ENCODE measurements around the gene GPR146. TPM values are rescaled to one million over a fixed set of nuclear protein-coding genes. Genes with fewer than 3 reads are reported as not detected.

The GPR146 gene
- total and polyA plus RNA-seq, 2 donors (not counting 1 experiment from before 2014, with no cell fraction given) = 2.2 to 3.3 TPM

DNA sequence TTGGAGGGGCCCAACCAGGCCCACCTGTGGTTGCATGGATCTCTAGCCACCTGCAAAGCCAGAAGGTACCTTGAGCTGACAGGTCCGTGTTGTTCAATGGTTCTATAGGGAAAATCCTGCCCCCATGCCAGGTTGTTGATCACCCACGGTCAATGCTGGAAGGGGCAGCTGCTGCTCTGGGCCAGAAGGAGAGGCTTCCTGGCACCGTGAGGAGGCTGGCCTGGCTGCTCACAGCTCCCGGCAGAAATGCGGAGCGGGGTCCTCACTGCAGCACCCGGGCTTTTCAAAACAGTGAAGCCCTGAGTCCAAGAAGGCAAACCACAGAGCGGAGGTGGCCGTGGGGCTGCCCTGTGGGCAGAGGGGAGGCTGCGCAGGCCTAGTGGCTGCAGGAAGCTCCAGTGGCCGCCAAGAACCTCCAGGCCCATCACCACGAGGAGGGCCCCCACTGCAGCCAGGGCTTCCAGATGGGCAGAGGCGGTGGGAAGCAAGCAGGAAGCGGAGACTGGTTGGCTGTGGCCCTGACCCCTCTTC, 25.0 kb upstream of the GPR146 start:
- Histone ChIP-seq H3K4me1 (ENCODE audit: control insufficient read depth, extremely low read depth, insufficient read depth, low read length) (no peaks in the 10 kb centered on the region), H3K79me2 (ENCODE audit: control insufficient read depth, insufficient read depth, low read length) (peaks cover 8% of the 10 kb centered on the region), H3K27ac (ENCODE audit: insufficient read depth, low read length) (no peak overlapping the region), H4K20me1 (ENCODE audit: control insufficient read depth, extremely low read depth, insufficient read depth, low read length) (no peaks in the 10 kb centered on the region), H3K4me3 (replicated peaks in 1 of 4; ENCODE audit: control extremely low read depth in 1 of 4, insufficient read depth in 1 of 4, low read depth in 3 of 4, low read length in 4 of 4) (no peak overlapping the region), H2AFZ (ENCODE audit: low read length) (no peak overlapping the region), H3K9me3 (ENCODE audit: control insufficient read depth, insufficient read depth, low read depth, low read length) (no peaks in the 10 kb centered on the region), H3K36me3 (ENCODE audit: control insufficient read depth, insufficient read depth, low read length) (peaks cover 2% of the 10 kb centered on the region), H3K9ac (ENCODE audit: insufficient read depth, low read length) (no peak overlapping the region), H3K27me3 (ENCODE audit: control insufficient read depth, insufficient read depth, low read length) (no peaks in the 10 kb centered on the region), H3K4me2 (ENCODE audit: extremely low read depth, insufficient read depth, low read length) (no peak overlapping the region)
- TF ChIP-seq, protein P1, sequence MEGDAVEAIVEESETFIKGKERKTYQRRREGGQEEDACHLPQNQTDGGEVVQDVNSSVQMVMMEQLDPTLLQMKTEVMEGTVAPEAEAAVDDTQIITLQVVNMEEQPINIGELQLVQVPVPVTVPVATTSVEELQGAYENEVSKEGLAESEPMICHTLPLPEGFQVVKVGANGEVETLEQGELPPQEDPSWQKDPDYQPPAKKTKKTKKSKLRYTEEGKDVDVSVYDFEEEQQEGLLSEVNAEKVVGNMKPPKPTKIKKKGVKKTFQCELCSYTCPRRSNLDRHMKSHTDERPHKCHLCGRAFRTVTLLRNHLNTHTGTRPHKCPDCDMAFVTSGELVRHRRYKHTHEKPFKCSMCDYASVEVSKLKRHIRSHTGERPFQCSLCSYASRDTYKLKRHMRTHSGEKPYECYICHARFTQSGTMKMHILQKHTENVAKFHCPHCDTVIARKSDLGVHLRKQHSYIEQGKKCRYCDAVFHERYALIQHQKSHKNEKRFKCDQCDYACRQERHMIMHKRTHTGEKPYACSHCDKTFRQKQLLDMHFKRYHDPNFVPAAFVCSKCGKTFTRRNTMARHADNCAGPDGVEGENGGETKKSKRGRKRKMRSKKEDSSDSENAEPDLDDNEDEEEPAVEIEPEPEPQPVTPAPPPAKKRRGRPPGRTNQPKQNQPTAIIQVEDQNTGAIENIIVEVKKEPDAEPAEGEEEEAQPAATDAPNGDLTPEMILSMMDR (conservative IDR thresholded peaks at IDR 0.05 in 1 of 2, IDR thresholded peaks at IDR 0.05 in 1 of 2; ENCODE audit: low read depth in 1 of 2, low read length in 2 of 2) = no peak
- TF ChIP-seq EZH2 (IDR thresholded peaks at IDR 0.05; ENCODE audit: low read length, missing control alignments) = no peak
- DNase-seq (ENCODE audit: low read depth in 2 of 2) = no peak

DNA sequence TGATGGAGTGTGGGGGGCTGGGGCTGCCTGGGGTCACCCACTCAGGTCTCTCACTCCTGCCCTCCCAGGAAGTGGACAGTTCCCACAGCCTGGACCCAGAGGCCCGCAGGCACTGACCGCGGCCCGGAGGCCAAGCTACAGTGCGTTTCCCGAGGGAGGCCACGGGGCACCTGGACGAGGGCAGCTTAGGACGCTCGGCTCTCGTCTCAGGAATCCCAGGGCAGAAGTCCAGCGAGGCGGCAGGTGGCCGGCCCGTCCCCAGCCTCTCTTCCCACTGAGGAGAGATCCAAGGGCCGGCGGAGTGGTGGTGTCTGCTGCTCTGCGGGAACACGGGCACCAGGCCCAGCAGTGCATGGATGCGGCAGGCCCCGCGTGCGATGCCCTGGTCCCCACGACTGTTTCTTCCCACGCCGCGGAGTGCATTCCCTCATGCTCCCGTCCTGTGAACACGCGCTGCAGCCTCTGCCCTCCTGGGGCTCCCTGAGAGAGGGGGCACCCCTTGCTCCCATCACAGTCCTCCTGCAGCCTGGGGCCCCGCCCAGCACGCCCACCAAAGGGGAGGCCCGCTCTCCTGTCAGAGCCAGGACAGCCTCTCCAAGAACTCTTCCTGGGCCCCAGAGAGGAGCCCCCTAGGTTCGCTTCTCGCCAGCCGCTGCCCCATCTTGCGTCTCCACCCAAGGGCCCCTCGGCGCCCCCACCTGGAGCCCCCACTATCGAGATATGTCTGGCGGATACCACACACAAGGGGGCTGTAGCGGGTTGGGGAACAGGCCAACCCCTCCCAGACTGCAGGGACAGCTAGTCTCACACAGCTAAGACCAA, 24.3 kb upstream of the GPR146 start:
- H3K27ac ChIP-seq (ENCODE audit: insufficient read depth, low read length) = no peak overlapping the region
- H3K4me2 ChIP-seq (ENCODE audit: extremely low read depth, insufficient read depth, low read length) = no peak overlapping the region
- no peaks in the 10 kb centered on the region for H3K27me3 ChIP-seq (ENCODE audit: control insufficient read depth, insufficient read depth, low read length)
- H3K36me3 ChIP-seq (ENCODE audit: control insufficient read depth, insufficient read depth, low read length) = peaks cover 2% of the 10 kb centered on the region
- TF ChIP-seq, protein P1 (conservative IDR thresholded peaks at IDR 0.05 in 1 of 2, IDR thresholded peaks at IDR 0.05 in 1 of 2; ENCODE audit: low read depth in 1 of 2, low read length in 2 of 2) = no peak
- no peak for TF ChIP-seq EZH2 (IDR thresholded peaks at IDR 0.05; ENCODE audit: low read length, missing control alignments)
- no peaks in the 10 kb centered on the region for H3K4me1 ChIP-seq (ENCODE audit: control insufficient read depth, extremely low read depth, insufficient read depth, low read length)
- peaks cover 8% of the 10 kb centered on the region for H3K79me2 ChIP-seq (ENCODE audit: control insufficient read depth, insufficient read depth, low read length)
- H2AFZ ChIP-seq (ENCODE audit: low read length) = no peak overlapping the region
- no peaks in the 10 kb centered on the region for H4K20me1 ChIP-seq (ENCODE audit: control insufficient read depth, extremely low read depth, insufficient read depth, low read length)
- no peak for DNase-seq (ENCODE audit: low read depth in 2 of 2)
- no peak overlapping the region for H3K4me3 ChIP-seq (replicated peaks in 1 of 4; ENCODE audit: control extremely low read depth in 1 of 4, insufficient read depth in 1 of 4, low read depth in 3 of 4, low read length in 4 of 4)
- no peaks in the 10 kb centered on the region for H3K9me3 ChIP-seq (ENCODE audit: control insufficient read depth, insufficient read depth, low read depth, low read length)
- H3K9ac ChIP-seq (ENCODE audit: insufficient read depth, low read length) = no peak overlapping the region

DNA sequence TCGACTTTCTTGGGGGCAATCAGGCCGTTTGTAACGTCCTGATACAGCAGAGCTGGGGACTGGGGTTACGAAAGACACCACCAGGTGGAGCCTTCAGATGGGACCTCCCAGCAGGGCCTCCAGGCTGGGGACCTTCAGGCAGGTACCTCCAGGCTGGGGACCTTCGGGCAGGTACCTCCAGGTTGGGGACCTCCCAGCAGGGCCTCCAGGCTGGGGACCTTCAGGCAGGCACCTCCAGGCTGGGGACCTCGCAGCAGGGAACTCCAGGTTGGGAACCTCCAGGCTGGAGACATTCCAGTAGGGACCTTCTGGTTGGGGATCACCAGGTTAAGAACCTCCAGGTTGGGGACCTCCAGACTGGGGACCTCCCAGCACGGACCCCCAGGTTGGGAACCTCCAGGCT, 23.5 kb upstream of the GPR146 start:
- H3K79me2 ChIP-seq (ENCODE audit: control insufficient read depth, insufficient read depth, low read length) = peaks cover 16% of the 10 kb centered on the region
- H3K4me1 ChIP-seq (ENCODE audit: control insufficient read depth, extremely low read depth, insufficient read depth, low read length) = no peaks in the 10 kb centered on the region
- no peak overlapping the region for H3K9ac ChIP-seq (ENCODE audit: insufficient read depth, low read length)
- no peak for DNase-seq (ENCODE audit: low read depth in 2 of 2)
- no peaks in the 10 kb centered on the region for H4K20me1 ChIP-seq (ENCODE audit: control insufficient read depth, extremely low read depth, insufficient read depth, low read length)
- no peak overlapping the region for H3K27ac ChIP-seq (ENCODE audit: insufficient read depth, low read length)
- H3K36me3 ChIP-seq (ENCODE audit: control insufficient read depth, insufficient read depth, low read length) = peaks cover 2% of the 10 kb centered on the region
- H2AFZ ChIP-seq (ENCODE audit: low read length) = no peak overlapping the region
- no peak overlapping the region for H3K4me2 ChIP-seq (ENCODE audit: extremely low read depth, insufficient read depth, low read length)
- H3K4me3 ChIP-seq (replicated peaks in 1 of 4; ENCODE audit: control extremely low read depth in 1 of 4, insufficient read depth in 1 of 4, low read depth in 3 of 4, low read length in 4 of 4) = no peak overlapping the region
- H3K9me3 ChIP-seq (ENCODE audit: control insufficient read depth, insufficient read depth, low read depth, low read length) = no peaks in the 10 kb centered on the region
- TF ChIP-seq, protein P1 (conservative IDR thresholded peaks at IDR 0.05 in 1 of 2, IDR thresholded peaks at IDR 0.05 in 1 of 2; ENCODE audit: low read depth in 1 of 2, low read length in 2 of 2) = no peak
- no peak for TF ChIP-seq EZH2 (IDR thresholded peaks at IDR 0.05; ENCODE audit: low read length, missing control alignments)
- no peaks in the 10 kb centered on the region for H3K27me3 ChIP-seq (ENCODE audit: control insufficient read depth, insufficient read depth, low read length)
